ENCODE results near the gene TGFA.
A peak's percentile ranks its signal among the peaks of the same experiment; 100 is the strongest.

TGFA gene

GRCh38 chr2:70552501-70553333, 909 bp downstream of the TGFA start:
- DNase-seq, result peak in 7 of 56 donors; percentile 8 to 49 (median 19)

GRCh38 chr2:70551167-70551566, 2.5 kb downstream of the TGFA start:
- no peak for DNase-seq

GRCh38 chr2:70549962-70550361, 3.7 kb downstream of the TGFA start:
- no peak for DNase-seq

- no peak for DNase-seq
These were observed 4.4 kb downstream of the TGFA start for GRCh38 chr2:70549064-70549710.

- no peak for DNase-seq
These were observed 5.4 kb downstream of the TGFA start for GRCh38 chr2:70548233-70548632.

GRCh38 chr2:70546885-70547284, 6.7 kb downstream of the TGFA start:
- no peak for DNase-seq

- no peak for DNase-seq
These were observed 7.2 kb downstream of the TGFA start for GRCh38 chr2:70546376-70546775.

GRCh38 chr2:70541481-70542020, 12.1 kb downstream of the TGFA start:
- DNase-seq, result peak in 25 of 56 donors; percentile 13 to 61 (median 37)

GRCh38 chr2:70537840-70538239, 15.8 kb downstream of the TGFA start:
- DNase-seq, result no peak

- no peak for DNase-seq
These were observed 17.0 kb downstream of the TGFA start for GRCh38 chr2:70536517-70537055.

- DNase-seq, result no peak
These were observed 18.1 kb downstream of the TGFA start for GRCh38 chr2:70535573-70535972.

- DNase-seq, result no peak
These were observed 19.3 kb downstream of the TGFA start for GRCh38 chr2:70534183-70534836.

- DNase-seq, result peak in 5 of 56 donors; percentile 8 to 34 (median 22)
These were observed 21.2 kb downstream of the TGFA start for GRCh38 chr2:70532244-70532935.

GRCh38 chr2:70531419-70532086, 22.1 kb downstream of the TGFA start:
- no peak for DNase-seq

GRCh38 chr2:70529610-70530009, 24.0 kb downstream of the TGFA start:
- DNase-seq, result no peak

- DNase-seq, result no peak
These were observed 24.7 kb downstream of the TGFA start for GRCh38 chr2:70528929-70529328.

- no peak for DNase-seq
These were observed 25.4 kb downstream of the TGFA start for GRCh38 chr2:70528276-70528675.

GRCh38 chr2:70527447-70528080, 26.1 kb downstream of the TGFA start:
- DNase-seq, result no peak

- no peak for DNase-seq
These were observed 27.5 kb downstream of the TGFA start for GRCh38 chr2:70526126-70526525.

GRCh38 chr2:70525032-70525431, 28.6 kb downstream of the TGFA start:
- DNase-seq, result no peak

All from nucleus accumbens (tissue), 56 donors.